Activated T-cell treated with anti-CD3 and anti-CD28 coated beads for 24 hours (primary cell): Measurements from ENCODE around the gene STK32C.
"Not testable (repeated sequence)": the region's sequence is repeated elsewhere in the genome, so short reads cannot be mapped to it uniquely, and the experiment has no call there.

Experiments
- DNase-seq: peaks from one replicate; pipeline ENCODE4 v3.0.0-alpha.2; 2020; ENCODE audit warnings: low read depth

The STK32C gene

GRCh38 chr10:132167041-132167674 is 140.6 kb downstream of the STK32C start:
- DNase-seq = no peak

GRCh38 chr10:132166216-132166950 is 141.4 kb downstream of the STK32C start:
- DNase-seq = no peak

- no peak for DNase-seq
Measured at GRCh38 chr10:132165416-132165980, 142.3 kb downstream of the STK32C start.

DNA sequence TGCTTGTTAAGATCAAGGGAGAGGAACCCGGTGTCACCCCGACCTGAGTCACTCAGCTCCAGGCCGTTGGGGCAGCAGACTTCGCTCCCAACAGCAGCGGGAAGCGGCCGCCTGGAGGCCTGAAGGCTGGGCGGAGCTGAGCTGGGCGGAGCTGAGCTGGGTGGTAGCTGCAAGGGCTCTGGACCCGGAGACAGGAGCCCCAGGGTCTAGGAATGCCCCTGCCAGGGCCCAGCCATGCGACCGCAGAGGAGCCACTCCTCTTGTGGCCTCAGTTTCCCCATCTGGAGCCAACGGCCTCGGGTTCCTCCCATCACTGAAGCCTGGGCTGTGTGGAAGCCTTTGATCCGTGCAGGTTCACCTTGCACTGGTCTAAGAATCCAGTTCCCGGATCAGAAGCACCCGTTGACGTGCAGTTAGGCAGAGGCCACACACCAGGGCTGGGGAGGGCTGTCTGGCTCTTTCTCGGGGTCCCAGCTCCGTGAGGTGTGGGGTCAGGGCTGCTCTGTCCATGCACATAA is 142.9 kb downstream of the STK32C start:
- DNase-seq = no peak

- DNase-seq = no peak
Measured at GRCh38 chr10:132163826-132164515, 143.8 kb downstream of the STK32C start.

DNA sequence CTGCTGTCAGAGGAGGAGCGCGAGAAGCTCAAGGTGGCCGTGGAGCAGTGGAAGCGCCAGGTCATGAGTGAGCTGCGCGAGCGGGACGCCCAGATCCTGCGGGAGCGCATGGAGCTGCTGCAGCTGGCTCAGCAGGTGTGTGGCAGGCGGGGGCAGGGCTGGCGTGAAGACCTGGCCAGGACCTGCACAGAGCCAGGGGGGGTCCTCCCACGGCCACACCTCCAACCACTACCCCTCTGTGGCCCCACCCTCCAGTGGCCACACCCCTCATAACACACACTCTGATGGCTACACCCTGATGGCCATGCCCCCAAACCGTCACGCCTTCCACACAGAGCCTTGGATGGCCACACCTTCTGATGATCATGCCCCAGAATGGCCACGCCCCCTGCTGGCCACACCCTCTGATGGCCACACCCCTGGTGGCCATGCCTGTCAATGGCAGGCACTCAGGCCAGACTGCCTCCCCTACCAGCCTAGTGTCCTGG is 144.4 kb downstream of the STK32C start:
- DNase-seq = peak; percentile 31

- no peak for DNase-seq
Measured at GRCh38 chr10:132162590-132163277, 145.0 kb downstream of the STK32C start.

- no peak for DNase-seq
Measured at GRCh38 chr10:132162021-132162531, 145.7 kb downstream of the STK32C start.

- DNase-seq = not testable (repeated sequence)
Measured at GRCh38 chr10:132160834-132161622, 146.7 kb downstream of the STK32C start.

DNA sequence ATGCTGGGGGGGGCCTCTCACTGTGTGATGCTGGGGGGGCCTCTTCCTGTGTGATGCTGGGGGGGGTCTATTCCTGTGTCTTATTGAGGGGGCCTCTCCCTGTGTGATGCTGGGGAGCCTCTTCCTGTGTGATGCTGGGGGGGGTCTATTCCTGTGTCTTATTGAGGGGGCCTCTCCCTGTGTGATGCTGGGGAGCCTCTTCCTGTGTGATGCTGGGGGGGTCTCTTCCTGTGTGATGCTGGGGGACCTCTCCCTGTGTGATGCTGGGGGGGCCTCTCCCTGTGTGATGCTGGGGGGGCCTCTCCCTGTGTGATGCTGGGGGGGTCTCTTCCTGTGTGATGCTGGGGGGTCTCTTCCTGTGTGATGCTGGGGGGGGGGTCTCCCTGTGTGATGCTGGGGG is 147.5 kb downstream of the STK32C start:
- not testable (repeated sequence) for DNase-seq

GRCh38 chr10:132159302-132160230 is 148.2 kb downstream of the STK32C start:
- DNase-seq = not testable (repeated sequence)

DNA sequence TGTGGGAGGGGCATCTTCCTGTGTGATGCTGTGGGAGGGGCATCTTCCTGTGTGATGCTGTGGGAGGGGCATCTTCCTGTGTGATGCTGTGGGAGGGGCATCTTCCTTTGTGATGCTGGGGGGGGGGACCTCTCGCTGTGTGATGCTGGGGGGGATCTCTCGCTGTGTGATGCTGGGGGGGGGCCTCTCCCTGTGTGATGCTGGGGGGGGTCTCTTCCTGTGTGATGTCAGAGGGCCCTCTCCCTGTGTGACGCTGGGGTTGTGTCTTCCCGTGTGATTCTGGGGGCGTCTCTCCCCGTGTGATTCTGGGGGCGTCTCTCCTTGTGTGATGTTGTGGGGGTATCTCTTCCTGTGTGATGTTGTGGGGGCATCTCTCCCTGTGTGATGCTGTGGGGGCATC is 148.9 kb downstream of the STK32C start:
- no peak for DNase-seq

- peak; percentile 28 for DNase-seq
Measured at GRCh38 chr10:132158122-132158741, 149.5 kb downstream of the STK32C start.
